Measurements from ENCODE around the gene ELP2.
"Not testable (repeated sequence)": the region's sequence is repeated elsewhere in the genome, so short reads cannot be mapped to it uniquely, and the experiment has no call there.

The ELP2 gene

DNA sequence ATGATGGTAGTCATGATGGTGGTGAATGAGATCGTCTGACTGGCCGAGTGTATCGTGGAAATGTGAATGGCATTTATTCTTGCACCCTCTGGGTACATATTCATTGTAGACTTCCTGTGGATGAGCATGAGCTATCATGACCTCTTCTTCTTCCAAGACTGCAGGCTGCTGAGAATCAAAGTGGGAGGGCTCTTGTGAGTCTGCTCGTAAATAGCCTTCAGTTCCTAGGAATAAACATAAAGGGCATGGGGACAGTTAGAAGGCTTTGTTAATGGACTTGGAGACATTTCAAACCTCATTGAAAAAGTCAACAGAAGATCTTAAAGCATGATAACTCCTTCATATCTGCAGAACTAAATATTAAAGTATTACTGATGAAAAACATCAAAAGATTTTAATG, 15.4 kb upstream of the ELP2 start (continued):
- TF ChIP-seq HIC1 (tag by site-specific recombination; IDR thresholded peaks at IDR 0.05) (no peak), ZBTB21 (tag by site-specific recombination; IDR thresholded peaks at IDR 0.05) (no peak), SP2 (tag by site-specific recombination; IDR thresholded peaks at IDR 0.05) (no peak), ATF2 (tag by site-specific recombination; IDR thresholded peaks at IDR 0.05; ENCODE audit: low read depth) (no peak)
- TF ChIP-seq, protein P1, sequence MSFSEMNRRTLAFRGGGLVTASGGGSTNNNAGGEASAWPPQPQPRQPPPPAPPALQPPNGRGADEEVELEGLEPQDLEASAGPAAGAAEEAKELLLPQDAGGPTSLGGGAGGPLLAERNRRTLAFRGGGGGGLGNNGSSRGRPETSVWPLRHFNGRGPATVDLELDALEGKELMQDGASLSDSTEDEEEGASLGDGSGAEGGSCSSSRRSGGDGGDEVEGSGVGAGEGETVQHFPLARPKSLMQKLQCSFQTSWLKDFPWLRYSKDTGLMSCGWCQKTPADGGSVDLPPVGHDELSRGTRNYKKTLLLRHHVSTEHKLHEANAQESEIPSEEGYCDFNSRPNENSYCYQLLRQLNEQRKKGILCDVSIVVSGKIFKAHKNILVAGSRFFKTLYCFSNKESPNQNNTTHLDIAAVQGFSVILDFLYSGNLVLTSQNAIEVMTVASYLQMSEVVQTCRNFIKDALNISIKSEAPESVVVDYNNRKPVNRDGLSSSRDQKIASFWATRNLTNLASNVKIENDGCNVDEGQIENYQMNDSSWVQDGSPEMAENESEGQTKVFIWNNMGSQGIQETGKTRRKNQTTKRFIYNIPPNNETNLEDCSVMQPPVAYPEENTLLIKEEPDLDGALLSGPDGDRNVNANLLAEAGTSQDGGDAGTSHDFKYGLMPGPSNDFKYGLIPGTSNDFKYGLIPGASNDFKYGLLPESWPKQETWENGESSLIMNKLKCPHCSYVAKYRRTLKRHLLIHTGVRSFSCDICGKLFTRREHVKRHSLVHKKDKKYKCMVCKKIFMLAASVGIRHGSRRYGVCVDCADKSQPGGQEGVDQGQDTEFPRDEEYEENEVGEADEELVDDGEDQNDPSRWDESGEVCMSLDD (tag by site-specific recombination; IDR thresholded peaks at IDR 0.05) = no peak

DNA sequence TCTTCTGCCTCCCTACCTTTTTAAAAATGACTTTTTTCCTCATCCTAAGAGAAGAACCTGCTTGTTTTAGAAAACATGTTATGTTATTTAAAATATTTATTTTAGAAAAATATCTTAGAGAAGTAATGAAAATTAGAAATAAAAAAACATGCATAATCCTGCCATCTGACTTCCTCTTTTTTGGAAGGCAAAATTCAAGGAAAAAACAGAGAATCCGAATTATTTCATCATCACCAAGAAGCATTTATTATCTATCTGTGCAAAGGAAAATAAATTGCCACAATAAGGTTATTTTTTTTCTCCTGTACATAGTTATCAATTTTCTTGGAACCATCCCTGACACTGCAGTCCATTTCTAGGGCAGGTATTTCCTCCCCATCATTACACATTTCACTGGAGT, 15.0 kb upstream of the ELP2 start:
- Histone ChIP-seq H3K27ac (ENCODE audit: extremely low read depth, low read depth, low read length) (no peak overlapping the region), H3K4me1 (ENCODE audit: control insufficient read depth, insufficient read depth, low read length) (no peaks in the 10 kb centered on the region), H3K9me3 (ENCODE audit: control insufficient read depth, insufficient read depth, low read depth, low read length) (no peaks in the 10 kb centered on the region), H3K36me3 (ENCODE audit: control insufficient read depth in 2 of 2, insufficient read depth in 1 of 2, low read length in 2 of 2) (peaks cover 11 to 76% of the 10 kb centered on the region in 2 experiments; a peak in 2 of 3 replicates), H3K4me3 (ENCODE audit: low read depth, low read length) (no peak overlapping the region)
- CTCF ChIA-PET = no interaction called here
- POLR2A ChIA-PET = no interaction called here
- TF ChIP-seq ZNF221 (tag by site-specific recombination; IDR thresholded peaks at IDR 0.05; ENCODE audit: borderline replicate concordance) (no peak), ZNF48 (tag by site-specific recombination; IDR thresholded peaks at IDR 0.05) (no peak), KLF7 (tag by site-specific recombination; IDR thresholded peaks at IDR 0.05; ENCODE audit: borderline replicate concordance) (no peak), ZNF174 (tag by site-specific recombination; IDR thresholded peaks at IDR 0.05) (no peak), ZBTB6 (tag by site-specific recombination; IDR thresholded peaks at IDR 0.05) (no peak), ZNF600 (tag by site-specific recombination; IDR thresholded peaks at IDR 0.05) (no peak), PRDM2 (tag by site-specific recombination; IDR thresholded peaks at IDR 0.05; ENCODE audit: borderline replicate concordance) (no peak)

- H3K27ac ChIP-seq (ENCODE audit: extremely low read depth, low read depth, low read length); H3K4me3 ChIP-seq (ENCODE audit: low read depth, low read length); H3K9me3 ChIP-seq (ENCODE audit: control insufficient read depth, insufficient read depth, low read depth, low read length); POLR2A ChIA-PET; H3K4me1 ChIP-seq (ENCODE audit: control insufficient read depth, insufficient read depth, low read length): not testable (repeated sequence)
- peaks cover 6 to 76% of the 10 kb centered on the region in 2 experiments; a peak in 2 of 3 replicates for H3K36me3 ChIP-seq (ENCODE audit: control insufficient read depth in 2 of 2, insufficient read depth in 1 of 2, low read length in 2 of 2)
- CTCF ChIA-PET = interaction anchor here (0.8 kb wide), 1 partner anchor 8 kb away, joined by 3 read pairs; no protein-coding TSS in a partner anchor
These were observed 12.9 kb upstream of the ELP2 start for GRCh38 chr18:36116771-36117170.
